K562 (cell line): ENCODE measurements around the gene TRNAU1AP. TPM values are rescaled to one million over a fixed set of nuclear protein-coding genes. Genes with fewer than 3 reads are reported as not detected.
A peak's percentile ranks its signal among the peaks of the same experiment; 100 is the strongest.

Source experiments
- CREBBP ChIP-seq: IDR thresholded peaks from one replicate; pipeline ENCODE4 v1.6.1; 2012; ENCODE audit warnings: low read depth, mild to moderate bottlenecking, control low read depth, inconsistent platforms, low read length
- CTCFL ChIP-seq: IDR thresholded peaks from 2 replicates; pipeline ENCODE4 v1.6.1; 2011; ENCODE audit warnings: borderline replicate concordance, low read depth, mild to moderate bottlenecking, moderate library complexity, low read length; ENCODE audit not compliant: insufficient read depth, poor library complexity, severe bottlenecking
- MAFF ChIP-seq: IDR thresholded peaks from 2 replicates; pipeline ENCODE4 v1.6.1; 2012; ENCODE audit warnings: low read length, improper control_type of control experiment
- MED1 ChIP-seq: sonication (generic); formaldehyde crosslinking; IDR thresholded peaks from 2 replicates; pipeline ENCODE4 v1.8.1; 2023; ENCODE audit warnings: missing genetic modification reagents, borderline replicate concordance
- MTF1 ChIP-seq: fragments of 250-450 bp; sonication (Bioruptor Pico); IDR thresholded peaks from 2 replicates; pipeline ENCODE4 v1.9.0; 2021; ENCODE audit warnings: moderate library complexity, mild to moderate bottlenecking, inconsistent platforms, borderline replicate concordance
- NEUROD1 ChIP-seq: fragments of 150-350 bp; IDR thresholded peaks from 2 replicates; pipeline ENCODE4 v1.6.1; 2014; ENCODE audit warnings: borderline replicate concordance, low read length, low read depth; ENCODE audit not compliant: partially characterized antibody
- PPARD ChIP-seq: fragments of 250-450 bp; sonication (Bioruptor Pico); IDR thresholded peaks from 2 replicates; pipeline ENCODE4 v1.8.0; 2022; ENCODE audit warnings: inconsistent platforms, mild to moderate bottlenecking, moderate library complexity
- PRMT5 ChIP-seq: sonication (generic); formaldehyde crosslinking; IDR thresholded peaks from 2 replicates; pipeline ENCODE4 v1.5.0; 2020; ENCODE audit warnings: missing genetic modification reagents
- PTRF ChIP-seq: fragments of 450-650 bp; IDR thresholded peaks from 2 replicates; pipeline ENCODE4 v1.6.1; 2016; ENCODE audit warnings: mild to moderate bottlenecking, missing genetic modification characterization, missing compliant biosample characterization
- PTTG1 ChIP-seq: fragments of 450-650 bp; IDR thresholded peaks from 2 replicates; pipeline ENCODE4 v1.6.1; 2016; ENCODE audit warnings: low read depth, mild to moderate bottlenecking, missing genetic modification characterization, missing compliant biosample characterization
- SMAD1 ChIP-seq: fragments of 150-350 bp; IDR thresholded peaks from 2 replicates; pipeline ENCODE4 v1.6.1; 2014; ENCODE audit warnings: low read length, low read depth; ENCODE audit not compliant: partially characterized antibody
- SMC3 ChIP-seq: conservative IDR thresholded peaks from 2 replicates; pipeline ENCODE4 v1.6.1; 2011; ENCODE audit warnings: low read depth, low read length, improper control_type of control experiment; ENCODE audit not compliant: insufficient read depth
- SP2 ChIP-seq: IDR thresholded peaks from 2 replicates; pipeline ENCODE4 v1.6.1; 2011; ENCODE audit warnings: mild to moderate bottlenecking, low read depth, low read length, moderate library complexity; ENCODE audit not compliant: poor library complexity, severe bottlenecking; ENCODE audit errors: extremely low read depth
- SRSF9 ChIP-seq: fragments of 200-400 bp; formaldehyde crosslinking; IDR thresholded peaks from 2 replicates; pipeline ENCODE4 v1.6.1; 2017; ENCODE audit warnings: low read depth, low read length, borderline replicate concordance
- TAF7 ChIP-seq: fragments of 450-650 bp; IDR thresholded peaks from 2 replicates; pipeline ENCODE4 v1.6.1; 2016; ENCODE audit warnings: missing genetic modification characterization, missing compliant biosample characterization
- TRIM24 ChIP-seq, 2 experiments: fragments of 450-650 bp; IDR thresholded peaks; 2 replicates each; pipeline ENCODE4 v1.6.1; 2016
- ZNF395 ChIP-seq: fragments of 200-800 bp; sonication (Bioruptor generic); IDR thresholded peaks from 2 replicates; pipeline ENCODE4 v1.6.1; 2017; ENCODE audit warnings: missing genetic modification characterization, missing compliant biosample characterization
- ZNF57 ChIP-seq: fragments of 450-650 bp; formaldehyde crosslinking; IDR thresholded peaks from 2 replicates; pipeline ENCODE4 v1.4.0; 2020; ENCODE audit warnings: mild to moderate bottlenecking, moderate library complexity
- ZNF609 ChIP-seq: sonication (generic); formaldehyde crosslinking; IDR thresholded peaks from 2 replicates; pipeline ENCODE4 v1.8.1; 2023; ENCODE audit warnings: missing genetic modification reagents, mild to moderate bottlenecking, borderline replicate concordance
- polyA plus RNA-seq, 8 experiments: library from polyadenylated mRNA; depleted of rRNA in 4 of 8; stranded (reverse) in 5 of 8; unstranded in 3 of 8; fragments of >200 nt; fragmentation: Nextera tagmentation in 2 of 8; fragmentation: Illumina TruSeq in 1 of 8; extraction: Ambion mirVana in 2 of 8; extraction: Trizol in 1 of 8; gene quantifications; 2 replicates each; pipeline versions ENCODE4 v1.2.1 to v1.2.3, GENCODE V29; 2011 to 2014; ENCODE audit warnings: inconsistent platforms in 1 of 8, missing spikeins in 1 of 8
- total RNA-seq, 7 experiments: library from RNA; depleted of rRNA in 6 of 7; stranded (reverse); fragments of >200 nt in 6 of 7; fragmentation: Illumina TruSeq in 2 of 7; extraction: Trizol in 2 of 7; gene quantifications; 2 replicates each; pipeline versions ENCODE4 v1.2.1 to v1.2.3, GENCODE V29; 2011 to 2021; ENCODE audit warnings: low replicate concordance in 1 of 7

The TRNAU1AP gene
- total and polyA plus RNA-seq, 9 of the 15 experiments (the other 6 are each of a cell fraction or from before 2014, with no cell fraction given): 34.9 to 110 (median 46.3) TPM

GRCh38 chr1:28552758-28553663, at the start of gene TRNAU1AP (continued):
- TF ChIP-seq ZNF609 (no peak), MED1 (CRISPR knock-in tag) (no peak), PRMT5 (CRISPR knock-in tag) (no peak), PTTG1 (tag) (no peak), MTF1 (CRISPR knock-in tag) (no peak), ZNF395 (CRISPR knock-in tag) (no peak), SMAD1 (peak; percentile 75), SP2 (no peak), SRSF9 (no peak), PTRF (no peak), CTCFL (no peak), SMC3 (no peak), CREBBP (no peak), TAF7 (peak; percentile 86), TRIM24 (IDR thresholded peaks at IDR 0.05) (peak in 1 of 2 experiments; percentile 32; a peak in 1 of 4 replicates), PPARD (no peak), ZNF57 (CRISPR knock-in tag) (0 out of 2 replicates have a peak, but pooled peaks have one; percentile 25), MAFF (no peak), NEUROD1 (peak; percentile 100)
